DOHH2 (cell line): ENCODE measurements around the gene ERAP2.

ENCODE experiments used
- H3F3A ChIP-seq: fragments of 200-600 bp; sonication (generic), shearing (Covaris generic); 2 replicates; pipeline ENCODE4 v1.6.0; 2016; ENCODE audit warnings: antibody characterized with exemption, mild to moderate bottlenecking; ENCODE audit not compliant: control insufficient read depth, insufficient read depth
- H3K27ac ChIP-seq: fragments of 200-600 bp; sonication (generic); 2 replicates; pipeline ENCODE4 v1.5.1; 2014; ENCODE audit warnings: low read depth, mild to moderate bottlenecking, low read length, moderate library complexity
- H3K27me3 ChIP-seq: fragments of 200-600 bp; sonication (generic); 2 replicates; pipeline ENCODE4 v1.6.1; 2014; ENCODE audit warnings: mild to moderate bottlenecking, low read length, mixed read lengths; ENCODE audit not compliant: control insufficient read depth
- H3K36me3 ChIP-seq: fragments of 200-600 bp; sonication (generic); 2 replicates; pipeline ENCODE4 v1.6.1; 2014; ENCODE audit warnings: mild to moderate bottlenecking, low read length, moderate library complexity, mixed read lengths; ENCODE audit not compliant: control insufficient read depth
- H3K4me1 ChIP-seq: fragments of 200-600 bp; sonication (generic); 2 replicates; pipeline ENCODE4 v1.6.1; 2014; ENCODE audit warnings: mild to moderate bottlenecking, low read length, mixed read lengths; ENCODE audit not compliant: control insufficient read depth
- H3K4me2 ChIP-seq: fragments of 200-600 bp; sonication (generic); 2 replicates; pipeline ENCODE4 v1.6.0; 2014; ENCODE audit warnings: mild to moderate bottlenecking, low read length, moderate library complexity
- H3K4me3 ChIP-seq: fragments of 200-600 bp; sonication (generic); 2 replicates; pipeline ENCODE4 v1.5.1; 2014; ENCODE audit warnings: mild to moderate bottlenecking, low read length, mixed read lengths
- H3K79me2 ChIP-seq: fragments of 200-600 bp; sonication (generic); 2 replicates; pipeline ENCODE4 v1.6.1; 2014; ENCODE audit warnings: mild to moderate bottlenecking, low read length, mixed read lengths; ENCODE audit not compliant: control insufficient read depth
- H3K9me2 ChIP-seq: fragments of 200-600 bp; sonication (generic); replicated peaks from 2 replicates; pipeline ENCODE4 v1.6.1; 2014; ENCODE audit warnings: mild to moderate bottlenecking, low read length, mixed read lengths; ENCODE audit not compliant: control insufficient read depth
- H3K9me3 ChIP-seq: fragments of 200-600 bp; sonication (generic); 2 replicates; pipeline ENCODE4 v1.6.1; 2014; ENCODE audit warnings: antibody characterized with exemption, low read length, mixed read lengths; ENCODE audit not compliant: control insufficient read depth, insufficient read depth
- H4K20me1 ChIP-seq: fragments of 200-600 bp; sonication (generic); 2 replicates; pipeline ENCODE4 v1.6.0; 2014; ENCODE audit warnings: low read depth, mild to moderate bottlenecking, antibody characterized with exemption, low read length, moderate library complexity; ENCODE audit not compliant: control insufficient read depth, insufficient read depth
- CTCF ChIP-seq: fragments of 200-600 bp; sonication (generic); IDR thresholded peaks from one replicate; pipeline ENCODE4 v1.5.1; 2014; ENCODE audit warnings: antibody characterized with exemption, mild to moderate bottlenecking, low read depth, low read length; ENCODE audit not compliant: poor library complexity, severe bottlenecking
- EZH2phosphoT487 ChIP-seq: fragments of 200-600 bp; sonication (generic); IDR thresholded peaks from 2 replicates; pipeline ENCODE4 v1.6.1; 2017; ENCODE audit warnings: borderline replicate concordance, mild to moderate bottlenecking, antibody characterized with exemption, low read length, moderate library complexity, mixed read lengths

Gene ERAP2

DNA sequence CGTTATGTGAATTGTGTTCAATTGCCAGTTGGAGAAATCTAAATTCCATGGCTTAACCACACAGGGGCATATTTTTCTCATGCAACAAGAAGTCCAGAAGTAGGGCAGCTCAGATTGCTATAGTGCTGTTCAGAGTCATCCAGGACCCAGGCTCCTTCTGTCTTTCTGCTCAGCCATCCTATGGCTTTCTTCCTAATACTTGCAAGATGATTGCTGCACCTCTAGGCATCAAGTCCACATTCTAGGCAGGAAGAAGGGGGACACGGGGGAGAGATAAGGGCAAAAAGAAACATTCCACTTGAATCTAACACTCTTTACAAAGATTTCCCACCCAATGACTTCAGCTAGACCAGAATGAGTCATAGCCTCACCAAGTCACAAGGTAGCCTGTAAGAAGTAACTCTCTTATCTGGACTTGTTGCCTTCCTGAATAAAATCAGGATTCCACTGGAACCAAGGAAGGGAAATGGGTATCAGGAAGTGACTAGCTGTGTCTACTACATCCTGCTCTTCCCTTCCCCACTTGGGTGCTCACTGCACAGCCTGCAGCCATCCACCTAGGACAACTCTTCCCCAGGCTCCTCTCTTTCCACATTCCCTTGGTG, 5.3 kb downstream of the ERAP2 start:
- H3F3A ChIP-seq = peaks cover 17% of the 10 kb centered on the region
- H3K79me2 ChIP-seq = no peaks in the 10 kb centered on the region
- peak overlapping the region; percentile 65 for H3K4me2 ChIP-seq
- no peak for TF ChIP-seq EZH2phosphoT487
- no peak for TF ChIP-seq CTCF
- peaks cover 64% of the 10 kb centered on the region for H3K4me1 ChIP-seq
- H3K9me2 ChIP-seq = no peaks in the 10 kb centered on the region
- H4K20me1 ChIP-seq = no peaks in the 10 kb centered on the region
- no peaks in the 10 kb centered on the region for H3K27me3 ChIP-seq
- H3K9me3 ChIP-seq = no peaks in the 10 kb centered on the region
- peak overlapping the region; percentile 39; the same call in 1 of the 2 replicates for H3K27ac ChIP-seq
- H3K36me3 ChIP-seq = peaks cover 24% of the 10 kb centered on the region
- H3K4me3 ChIP-seq = peak overlapping the region; percentile 51

GRCh38 chr5:96883871-96884270, 7.6 kb downstream of the ERAP2 start:
- H3K9me2 ChIP-seq = no peaks in the 10 kb centered on the region
- no peak overlapping the region for H3K4me3 ChIP-seq
- H3K27ac ChIP-seq = no peak overlapping the region
- no peak for TF ChIP-seq EZH2phosphoT487
- no peak for TF ChIP-seq CTCF
- H4K20me1 ChIP-seq = no peaks in the 10 kb centered on the region
- H3K27me3 ChIP-seq = no peaks in the 10 kb centered on the region
- H3K9me3 ChIP-seq = no peaks in the 10 kb centered on the region
- H3F3A ChIP-seq = peaks cover 17% of the 10 kb centered on the region
- peaks cover 53% of the 10 kb centered on the region for H3K4me1 ChIP-seq
- H3K79me2 ChIP-seq = no peaks in the 10 kb centered on the region
- H3K36me3 ChIP-seq = peaks cover 24% of the 10 kb centered on the region
- no peak overlapping the region for H3K4me2 ChIP-seq

GRCh38 chr5:96884995-96885394, 8.7 kb downstream of the ERAP2 start:
- Histone ChIP-seq H3K79me2 (no peaks in the 10 kb centered on the region), H3K27me3 (no peaks in the 10 kb centered on the region), H3K27ac (0 out of 2 replicates have a peak overlapping the region, but pooled peaks have one; percentile 62), H3K4me1 (peaks cover 46% of the 10 kb centered on the region), H3K9me3 (no peaks in the 10 kb centered on the region), H3K4me2 (peak overlapping the region; percentile 86), H3F3A (peaks cover 9% of the 10 kb centered on the region), H4K20me1 (no peaks in the 10 kb centered on the region), H3K36me3 (peaks cover 22% of the 10 kb centered on the region), H3K9me2 (no peaks in the 10 kb centered on the region), H3K4me3 (peak overlapping the region; percentile 65; the same call in 1 of the 2 replicates)
- TF ChIP-seq EZH2phosphoT487 (no peak), CTCF (no peak)
